ENCODE results near the gene SMIM10L2A. TPM values are rescaled to one million over a fixed set of nuclear protein-coding genes. Genes with fewer than 3 reads are reported as not detected.
"Not testable (repeated sequence)": the region's sequence is repeated elsewhere in the genome, so short reads cannot be mapped to it uniquely, and the experiment has no call there.

SMIM10L2A gene
- total RNA-seq, 1 donor = 0.27 TPM

DNA sequence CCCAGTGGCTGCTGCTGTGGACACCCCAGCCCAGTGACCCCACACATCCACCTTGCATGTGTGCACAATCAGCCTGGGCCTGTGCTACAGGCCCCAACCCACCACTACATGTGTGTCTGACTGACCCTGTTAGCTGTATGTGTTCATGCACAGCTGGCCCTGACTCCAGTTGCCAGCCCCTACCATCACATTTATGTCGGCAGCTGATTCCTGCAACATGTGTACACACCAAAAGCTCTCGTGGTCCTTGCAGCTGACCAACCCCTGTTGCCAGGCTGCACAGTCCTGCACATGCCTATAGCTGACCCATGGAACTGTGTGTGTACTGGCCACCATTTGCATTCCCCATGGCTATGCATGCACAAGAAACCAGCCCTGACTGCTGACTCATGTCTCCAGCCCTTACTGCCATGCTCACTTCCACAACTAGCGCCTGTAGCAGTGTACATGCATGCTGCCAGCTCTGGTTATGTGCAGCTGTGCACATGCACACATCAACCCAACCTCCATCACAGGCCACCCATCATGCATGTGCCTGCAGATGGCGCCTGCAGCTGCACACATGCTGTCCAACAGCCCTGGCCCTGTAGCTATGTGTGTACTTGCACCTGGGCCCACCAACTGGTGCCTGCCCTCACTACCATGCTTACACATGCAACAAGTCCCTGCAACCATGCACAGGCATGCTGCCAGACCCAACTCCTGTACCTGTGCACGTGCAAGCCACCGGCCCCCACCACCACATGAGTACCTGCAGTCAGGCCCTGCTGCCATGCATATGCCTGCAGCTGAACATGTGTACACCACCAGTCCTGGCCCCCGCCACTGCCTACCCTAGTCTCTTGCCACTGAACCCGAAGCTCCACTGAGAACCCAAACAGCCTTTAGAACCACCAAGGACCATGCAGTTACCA lies 28.1 kb downstream of the SMIM10L2A start:
- no peak for DNase-seq (ENCODE audit: low read depth in 2 of 3, low spot score in 2 of 3)

DNA sequence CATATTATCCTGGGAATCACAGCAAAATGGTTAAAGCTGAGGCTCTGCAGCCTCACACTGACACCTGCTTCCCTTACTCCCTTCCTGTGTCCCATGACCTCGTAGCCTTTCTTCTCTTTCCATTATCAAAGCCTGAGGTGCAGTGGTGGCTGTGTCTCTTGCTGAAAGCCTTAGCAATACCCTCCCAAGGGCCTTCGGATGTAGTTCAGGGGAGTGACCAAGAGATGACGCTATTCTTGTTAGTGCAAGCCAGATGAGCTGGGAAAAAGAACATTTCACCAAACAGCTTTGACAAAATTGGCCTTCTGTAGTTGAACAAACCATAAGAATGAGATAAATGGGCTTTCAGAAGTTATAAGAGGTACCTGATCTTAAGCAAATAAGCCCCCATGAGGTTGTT lies 31.6 kb downstream of the SMIM10L2A start:
- no peak for DNase-seq (ENCODE audit: low read depth in 2 of 3, low spot score in 2 of 3)

DNA sequence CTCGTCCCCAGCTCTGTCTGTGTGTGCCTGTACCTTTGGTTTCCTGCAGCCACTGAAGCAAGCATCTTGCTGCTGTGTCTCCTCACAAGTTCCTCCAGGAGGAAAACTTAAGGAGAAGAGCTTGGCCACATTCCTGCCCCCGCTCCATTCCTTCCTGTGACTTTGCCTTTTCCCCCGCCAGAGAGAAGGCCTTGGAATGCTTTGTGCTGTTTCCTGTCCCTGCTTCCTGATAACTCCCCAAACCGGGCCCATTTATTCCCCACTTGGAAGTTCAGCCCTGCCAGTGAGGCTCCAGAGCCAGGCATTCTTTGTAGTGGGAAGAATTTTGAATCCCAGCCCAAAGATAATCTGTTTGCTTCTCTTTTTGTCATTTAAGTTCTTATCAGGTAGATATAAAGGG lies 33.1 kb downstream of the SMIM10L2A start:
- DNase-seq (ENCODE audit: low read depth in 2 of 3, low spot score in 2 of 3) = no peak

GRCh38 chrX:135461756-135462155 lies 40.0 kb downstream of the SMIM10L2A start:
- not testable (repeated sequence) for DNase-seq (ENCODE audit: low read depth in 2 of 3, low spot score in 2 of 3)

DNA sequence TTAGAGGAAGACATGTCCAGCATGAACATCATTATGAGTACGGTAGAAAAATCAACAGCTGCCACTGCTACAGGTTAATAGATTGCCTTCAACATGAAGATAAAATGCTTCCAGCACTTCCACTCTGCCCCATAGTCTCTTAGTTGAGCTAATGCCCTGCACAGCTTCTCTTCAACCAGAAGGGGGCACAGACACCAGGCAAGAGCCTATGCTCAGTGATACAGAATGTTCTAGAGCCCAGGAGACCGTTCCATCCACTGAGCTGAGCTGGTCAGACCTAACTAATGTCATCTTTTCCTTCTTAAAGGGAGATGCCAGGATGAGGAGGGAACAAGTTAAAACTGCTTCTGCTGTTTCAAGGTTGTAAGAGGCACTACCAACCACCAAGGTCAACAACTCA lies 42.2 kb downstream of the SMIM10L2A start:
- DNase-seq (ENCODE audit: low read depth in 2 of 3, low spot score in 2 of 3) = no peak

- no peak for DNase-seq (ENCODE audit: low read depth in 2 of 3, low spot score in 2 of 3)
Measured at GRCh38 chrX:135476378-135476777, 54.6 kb downstream of the SMIM10L2A start.

GRCh38 chrX:135477576-135477975 lies 55.8 kb downstream of the SMIM10L2A start:
- peak; percentile 3 to 84 (median 54) for DNase-seq (ENCODE audit: low read depth in 2 of 3, low spot score in 2 of 3)

Small RNA genes lying within 50 kb of the gene (small RNA-seq; reads per million reads assigned to genes)
- gene RNA5SP515 = not detected

Other genes starting within 250 kb of the SMIM10L2A start
- gene ETDA, start 169.9 kb upstream of the SMIM10L2A start, total RNA-seq = not detected
- gene ETDC, start 112.5 kb upstream of the SMIM10L2A start, total RNA-seq = not detected
- 4.8 TPM for gene ZNF75D, start 77.8 kb upstream of the SMIM10L2A start, total RNA-seq
- 1.6 TPM for gene ZNF449, start 77.1 kb upstream of the SMIM10L2A start, total RNA-seq
- gene INTS6L, start 98.7 kb downstream of the SMIM10L2A start, total RNA-seq = 11.8 TPM

Measured in hematopoietic multipotent progenitor cell (in vitro differentiated cells).